Right lobe of liver (tissue), 6 donors: Measurements from ENCODE around the gene ROR2. TPM values are rescaled to one million over a fixed set of nuclear protein-coding genes. Genes with fewer than 3 reads are reported as not detected.
A peak's percentile ranks its signal among the peaks of the same experiment; 100 is the strongest.

Experiments used
- ATAC-seq, 4 donors: fragments of 200-7000 bp; cut with Tn5 transposase; one replicate each; pipeline ENCODE4 v1.9.1; 2020; ENCODE audit warnings: mild to moderate bottlenecking in 4 of 4, moderate library complexity in 4 of 4
- DNase-seq, 3 donors: peaks; one replicate each; pipeline ENCODE4 v3.0.0-alpha.2; 2020
- H3K27ac ChIP-seq, 3 donors: fragments of 200-600 bp; one replicate each; pipeline ENCODE4 v1.8.0; 2022
- H3K27me3 ChIP-seq, 2 donors: fragments of 200-600 bp; one replicate each; pipeline ENCODE4 v1.8.0; 2022
- H3K36me3 ChIP-seq, 4 donors: fragments of 200-600 bp; sonication (generic) in 1 of 4; one replicate each; pipeline versions ENCODE4 v1.5.1 to v1.8.0; 2017 to 2022; ENCODE audit warnings: control low read depth in 1 of 4
- H3K4me1 ChIP-seq, 4 donors: fragments of 200-600 bp; sonication (generic) in 1 of 4; one replicate each; pipeline versions ENCODE4 v1.5.1 to v1.8.0; 2017 to 2022; ENCODE audit warnings: control low read depth in 1 of 4
- H3K4me3 ChIP-seq, 3 donors: fragments of 200-600 bp; one replicate each; pipeline ENCODE4 v1.8.0; 2022
- H3K9me3 ChIP-seq, 4 donors: fragments of 200-600 bp; sonication (generic) in 1 of 4; one replicate each; pipeline versions ENCODE4 v1.5.1 to v1.8.0; 2017 to 2022; ENCODE audit warnings: control low read depth in 1 of 4
- POLR2A ChIP-seq: fragments of 450-650 bp; IDR thresholded peaks from one replicate; pipeline ENCODE4 v1.6.1; 2017; ENCODE audit warnings: antibody characterized with exemption, mild to moderate bottlenecking
- WGBS: methylation state at CpG from one replicate; pipeline ENCODE4 v1.1.6; 2018; ENCODE audit warnings: low coverage, low lambda C conversion rate; ENCODE audit not compliant: insufficient coverage; ENCODE audit errors: missing lambda C conversion rate; 5-methylcytosine and 5-hydroxymethylcytosine counted together
- intact Hi-C, 2 donors: fragments of 100-400 bp; cut with DNase I; formaldehyde crosslinking; loops; one replicate each; pipeline versions ENCODE4 v1.11.2 to v1.14.1; 2022
- total RNA-seq, 6 experiments: library from RNA; depleted of rRNA in 2 of 6; stranded (reverse); fragments of >200 nt in 2 of 6; fragmentation: NEBNext Ultra II Directional in 3 of 6; extraction: Animal tissue kit (Norgen Biotek cat#: 25700) in 3 of 6; gene quantifications; one replicate each; pipeline versions ENCODE4 v1.1.0 to v1.2.4, GENCODE V29; 2016 to 2023
- TF ChIP-seq, protein P1 (sequence below), 4 donors: fragments of 200-600 bp in 3 of 4; fragments of 450-650 bp in 1 of 4; IDR thresholded peaks; one replicate each; pipeline versions ENCODE4 v1.5.1 to v1.8.0; 2016 to 2022; ENCODE audit warnings: antibody characterized with exemption in 4 of 4, mild to moderate bottlenecking in 2 of 4
- donor health status: DM: no; HTN: yes; CAD: no.
- donor health status: DM: no; HTN: no; CAD: no.
- donor health status: DM: no; HTN: no; CAD: no.
- donor health status: DM: no; HTN: yes; CAD: no.
- donor health status: DM: no; HTN: yes; CAD: no.

Gene ROR2
- total RNA-seq, 6 experiments from 2014 or later: 0.12 to 1.2 (median 0.49) TPM; not detected in 1

DNA sequence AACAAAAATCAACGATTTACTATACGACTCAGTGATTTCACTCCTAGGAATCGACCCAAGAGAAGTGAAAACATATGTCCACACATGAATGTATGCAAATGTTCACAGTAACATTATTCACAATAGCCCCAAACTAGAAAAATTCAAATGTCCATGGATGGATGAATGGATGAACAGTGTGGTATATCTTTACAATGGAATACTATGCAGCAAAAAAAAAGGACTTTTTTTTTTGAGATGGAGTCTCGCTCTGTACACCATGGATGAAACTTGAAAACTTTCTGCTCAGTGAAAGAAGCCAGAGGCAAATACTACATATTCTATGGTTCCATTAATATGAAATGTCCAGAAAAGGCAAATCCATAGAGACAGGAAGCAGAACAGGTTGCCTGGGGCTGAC is 233.8 kb downstream of the ROR2 start:
- 78% methylated on average over 1 of the region's 4 CpGs for WGBS
- H3K27me3 ChIP-seq: peaks cover 0 to 5% of the 10 kb centered on the region in 2 donors
- intact Hi-C loops: no loop called here
- H3K9me3 ChIP-seq: no peaks in the 10 kb centered on the region
- no peak overlapping the region for H3K27ac ChIP-seq
- DNase-seq (no peak), ATAC-seq (no peak)
- TF ChIP-seq, protein P1, sequence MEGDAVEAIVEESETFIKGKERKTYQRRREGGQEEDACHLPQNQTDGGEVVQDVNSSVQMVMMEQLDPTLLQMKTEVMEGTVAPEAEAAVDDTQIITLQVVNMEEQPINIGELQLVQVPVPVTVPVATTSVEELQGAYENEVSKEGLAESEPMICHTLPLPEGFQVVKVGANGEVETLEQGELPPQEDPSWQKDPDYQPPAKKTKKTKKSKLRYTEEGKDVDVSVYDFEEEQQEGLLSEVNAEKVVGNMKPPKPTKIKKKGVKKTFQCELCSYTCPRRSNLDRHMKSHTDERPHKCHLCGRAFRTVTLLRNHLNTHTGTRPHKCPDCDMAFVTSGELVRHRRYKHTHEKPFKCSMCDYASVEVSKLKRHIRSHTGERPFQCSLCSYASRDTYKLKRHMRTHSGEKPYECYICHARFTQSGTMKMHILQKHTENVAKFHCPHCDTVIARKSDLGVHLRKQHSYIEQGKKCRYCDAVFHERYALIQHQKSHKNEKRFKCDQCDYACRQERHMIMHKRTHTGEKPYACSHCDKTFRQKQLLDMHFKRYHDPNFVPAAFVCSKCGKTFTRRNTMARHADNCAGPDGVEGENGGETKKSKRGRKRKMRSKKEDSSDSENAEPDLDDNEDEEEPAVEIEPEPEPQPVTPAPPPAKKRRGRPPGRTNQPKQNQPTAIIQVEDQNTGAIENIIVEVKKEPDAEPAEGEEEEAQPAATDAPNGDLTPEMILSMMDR (IDR thresholded peaks at IDR 0.05): no peak
- TF ChIP-seq POLR2A: no peak
- no peaks in the 10 kb centered on the region for H3K4me1 ChIP-seq
- no peaks in the 10 kb centered on the region for H3K36me3 ChIP-seq
- H3K4me3 ChIP-seq: no peak overlapping the region

DNA sequence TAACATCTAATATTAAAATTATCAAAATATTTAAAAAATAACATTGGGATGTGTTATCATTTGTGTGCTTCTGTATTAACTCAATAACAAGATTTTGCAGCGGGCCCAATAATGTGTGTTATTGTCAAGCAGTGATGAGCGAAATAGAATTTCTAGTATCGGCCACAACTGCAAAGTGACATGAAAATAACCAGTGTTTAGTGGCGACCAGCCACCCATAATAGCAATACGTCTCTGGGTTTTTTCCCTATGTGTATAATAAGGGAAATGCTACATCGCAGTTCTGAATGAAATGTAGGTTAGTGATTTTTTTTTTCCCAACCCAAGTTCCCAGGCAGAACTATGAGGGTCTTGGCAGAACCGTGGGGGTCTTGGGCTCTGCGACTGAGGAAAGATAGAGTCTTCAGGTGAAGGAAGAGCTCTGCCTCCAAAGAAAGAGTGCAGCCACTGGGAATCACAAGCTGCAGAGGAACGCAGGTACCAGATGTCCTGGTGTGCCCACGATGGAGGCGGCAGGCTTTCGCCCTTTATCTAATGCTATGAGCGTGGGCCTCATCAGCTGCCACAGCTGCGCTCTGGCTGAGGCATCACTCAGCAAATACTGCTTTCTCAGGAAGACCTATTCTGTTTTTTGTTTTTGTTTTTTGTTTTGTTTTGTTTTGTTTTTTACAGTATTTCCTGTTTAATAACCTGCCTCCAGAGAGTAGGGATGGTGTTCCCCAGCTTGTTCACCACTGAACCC is 235.0 kb downstream of the ROR2 start:
- 80% methylated on average over 13 of the region's 14 CpGs for WGBS
- Histone ChIP-seq H3K4me1 (no peaks in the 10 kb centered on the region), H3K27ac (no peak overlapping the region), H3K27me3 (peaks cover 0 to 5% of the 10 kb centered on the region in 2 donors), H3K9me3 (no peaks in the 10 kb centered on the region), H3K4me3 (no peak overlapping the region), H3K36me3 (no peaks in the 10 kb centered on the region)
- DNase-seq (no peak), ATAC-seq (no peak)
- intact Hi-C loops: no loop called here
- no peak for TF ChIP-seq POLR2A
- TF ChIP-seq, protein P1 (IDR thresholded peaks at IDR 0.05): no peak

DNA sequence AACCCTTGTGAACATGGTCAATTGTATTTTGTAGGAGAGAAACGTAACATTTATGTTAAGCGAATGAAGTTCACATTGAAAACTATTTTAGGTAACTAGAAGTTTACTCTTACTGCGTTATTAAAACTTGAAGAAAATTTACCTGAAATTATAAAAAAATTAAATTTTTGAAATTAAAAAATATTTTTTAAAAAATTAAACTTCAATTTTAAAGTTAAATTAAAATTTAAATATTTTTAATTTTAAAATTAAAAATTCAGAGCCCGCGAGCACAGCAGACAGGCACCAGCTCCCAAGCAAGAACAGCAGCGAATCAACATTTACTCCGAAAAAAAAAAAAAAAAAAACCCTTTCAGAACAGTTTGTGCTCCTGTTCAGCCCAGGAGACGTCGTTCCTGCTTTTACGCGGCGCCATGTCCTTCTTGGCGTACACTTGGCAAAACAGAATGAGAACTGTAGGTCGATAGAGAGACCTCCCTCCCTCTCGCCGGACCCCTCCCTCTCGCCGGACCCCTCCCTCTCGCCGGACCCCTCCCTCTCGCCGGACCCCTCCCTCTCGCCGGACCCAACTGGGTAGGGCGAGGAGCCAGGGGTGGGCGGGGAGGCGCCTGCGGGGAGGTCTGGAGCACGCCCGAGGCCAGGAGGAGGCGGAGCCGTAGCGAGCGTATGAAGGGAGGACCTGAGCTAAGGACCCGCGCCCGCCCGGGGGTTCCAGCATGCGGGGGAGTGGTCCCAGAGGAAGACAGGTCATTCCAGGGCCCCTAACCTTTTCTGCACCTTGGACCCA is 235.8 kb downstream of the ROR2 start:
- Histone ChIP-seq H3K4me1 (no peaks in the 10 kb centered on the region), H3K27ac (no peak overlapping the region), H3K27me3 (peaks cover 0 to 5% of the 10 kb centered on the region in 2 donors), H3K9me3 (no peaks in the 10 kb centered on the region), H3K4me3 (peak overlapping the region in 1 of 3 donors; percentile 13), H3K36me3 (no peaks in the 10 kb centered on the region)
- DNase-seq: peak in 1 of 3 donors; percentile 44
- TF ChIP-seq, protein P1 (IDR thresholded peaks at IDR 0.05): no peak
- no peak for TF ChIP-seq POLR2A
- intact Hi-C loops: no loop called here
- 24% methylated on average over 23 of the region's 39 CpGs for whole genome bisulfite sequencing
- ATAC-seq: peak; percentile 49 to 57 (median 54)

DNA sequence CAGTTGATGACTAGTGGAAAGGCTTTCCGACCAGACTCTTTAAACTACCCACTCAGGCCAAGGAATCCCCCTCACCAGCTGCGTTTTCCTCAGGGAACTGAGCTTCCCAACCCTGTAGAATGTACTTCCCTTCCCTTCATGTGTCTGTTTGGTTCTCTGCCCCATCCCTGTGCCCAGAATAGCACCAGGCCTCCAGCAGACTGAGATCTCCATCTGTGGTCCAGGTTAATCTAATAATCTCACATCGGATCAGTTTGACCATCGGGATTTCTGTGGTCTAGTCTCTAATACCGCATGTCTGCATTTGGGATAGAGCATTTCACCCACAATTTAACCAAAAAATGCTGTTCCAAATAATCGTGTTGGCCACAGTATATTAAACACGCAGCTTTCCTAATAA is 237.2 kb downstream of the ROR2 start:
- H3K27ac ChIP-seq: no peak overlapping the region
- intact Hi-C loops: no loop called here
- H3K4me3 ChIP-seq: no peak overlapping the region
- no peak for TF ChIP-seq POLR2A
- TF ChIP-seq, protein P1 (IDR thresholded peaks at IDR 0.05): no peak
- DNase-seq: no peak
- ATAC-seq: no peak
- no peaks in the 10 kb centered on the region for H3K4me1 ChIP-seq
- peaks cover 0 to 5% of the 10 kb centered on the region in 2 donors for H3K27me3 ChIP-seq
- H3K36me3 ChIP-seq: no peaks in the 10 kb centered on the region
- 80% methylated on average over 6 of the region's 7 CpGs for WGBS
- H3K9me3 ChIP-seq: no peaks in the 10 kb centered on the region
